ENCODE measurements around the gene ELFN1.
"Not testable (repeated sequence)": the region's sequence is repeated elsewhere in the genome, so short reads cannot be mapped to it uniquely, and the experiment has no call there.

ELFN1 gene

GRCh38 chr7:1716263-1717094 lies 46.4 kb downstream of the ELFN1 start:
- TF ChIP-seq CTCF (IDR thresholded peaks at IDR 0.05; ENCODE audit: low read depth, low read length, missing control alignments): no peak
- DNase-seq (ENCODE audit: low read depth): no peak
- no peak overlapping the region for H3K4me3 ChIP-seq (ENCODE audit: low read depth, low read length)

DNA sequence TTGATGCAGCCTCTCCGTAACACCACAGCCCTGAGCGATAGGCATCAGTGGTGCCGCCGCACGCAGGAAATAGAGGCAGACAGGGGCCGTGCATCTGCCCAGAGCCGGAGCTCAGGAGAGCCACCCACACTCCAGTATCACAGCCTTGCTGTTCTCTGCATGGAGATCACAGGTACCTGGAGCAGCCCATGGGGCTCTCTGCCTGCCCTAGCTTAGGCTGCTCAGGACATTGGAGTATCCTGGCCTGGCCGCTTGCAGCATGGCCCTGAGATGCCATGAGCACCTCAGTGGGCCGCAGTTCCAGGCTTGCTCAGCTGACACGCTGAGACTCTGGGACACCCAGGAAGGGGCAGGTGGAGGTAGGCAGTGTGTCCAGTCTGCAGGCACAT lies 47.0 kb downstream of the ELFN1 start:
- no peak overlapping the region for H3K4me3 ChIP-seq (ENCODE audit: low read depth, low read length)
- DNase-seq (ENCODE audit: low read depth): no peak
- TF ChIP-seq CTCF (IDR thresholded peaks at IDR 0.05; ENCODE audit: low read depth, low read length, missing control alignments): no peak

DNA sequence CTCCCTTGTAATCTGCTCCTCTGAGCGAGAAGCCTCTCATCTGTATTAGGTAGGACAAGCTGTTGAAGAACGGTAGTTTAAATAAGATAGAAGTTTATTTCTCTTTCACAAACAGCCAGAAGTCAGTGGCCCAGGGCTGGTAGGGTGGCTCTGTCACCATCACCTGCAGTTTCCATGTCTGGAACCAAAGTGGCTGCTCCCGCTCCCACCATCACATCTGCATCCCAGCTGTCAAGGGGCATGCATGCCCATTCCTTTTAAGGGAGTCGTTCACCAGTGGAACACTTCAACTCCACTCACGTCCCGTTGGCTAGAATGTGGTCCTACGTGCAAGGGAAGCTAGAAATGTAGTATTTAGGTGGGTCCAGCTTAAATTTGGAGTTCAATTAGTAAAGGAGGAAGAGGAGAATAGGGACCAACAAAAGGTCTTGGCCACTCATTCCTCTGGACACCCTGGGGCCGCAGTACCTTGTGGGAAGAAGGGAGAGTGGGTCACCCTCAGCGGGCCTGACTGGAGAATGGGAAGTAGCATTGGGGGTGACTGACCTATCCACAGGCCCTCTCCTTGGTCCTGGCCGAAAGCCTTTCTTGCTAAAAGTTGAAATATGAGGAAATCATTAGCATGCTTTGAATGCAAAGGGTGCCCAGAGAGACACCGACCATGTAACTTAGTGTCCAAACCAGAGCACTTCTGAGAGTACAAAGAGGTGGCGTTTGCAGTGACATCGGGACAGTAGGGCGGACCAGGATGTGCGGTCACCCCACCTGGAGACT lies 48.0 kb downstream of the ELFN1 start:
- H3K4me3 ChIP-seq (ENCODE audit: low read depth, low read length): no peak overlapping the region
- TF ChIP-seq CTCF (IDR thresholded peaks at IDR 0.05; ENCODE audit: low read depth, low read length, missing control alignments): no peak
- no peak for DNase-seq (ENCODE audit: low read depth)

DNA sequence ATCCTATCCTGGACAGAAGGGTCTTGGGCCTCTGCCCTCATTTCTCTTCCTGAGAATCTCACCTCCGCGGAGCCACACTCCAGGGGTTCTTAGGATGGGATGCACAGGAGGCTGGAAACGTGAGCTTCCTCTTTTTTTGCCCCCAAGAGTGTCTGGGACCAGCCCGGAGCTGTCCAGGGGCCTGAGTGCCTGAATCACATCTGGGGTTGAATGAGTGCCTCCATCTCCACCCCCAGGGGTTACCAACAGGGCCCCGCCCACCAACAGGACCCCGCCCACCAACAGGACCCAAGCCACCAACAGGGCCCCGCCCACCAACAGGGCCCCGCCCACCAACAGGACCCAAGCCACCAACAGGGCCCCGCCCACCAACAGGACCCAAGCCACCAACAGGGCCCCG lies 48.8 kb downstream of the ELFN1 start:
- DNase-seq (ENCODE audit: low read depth): not testable (repeated sequence)

DNA sequence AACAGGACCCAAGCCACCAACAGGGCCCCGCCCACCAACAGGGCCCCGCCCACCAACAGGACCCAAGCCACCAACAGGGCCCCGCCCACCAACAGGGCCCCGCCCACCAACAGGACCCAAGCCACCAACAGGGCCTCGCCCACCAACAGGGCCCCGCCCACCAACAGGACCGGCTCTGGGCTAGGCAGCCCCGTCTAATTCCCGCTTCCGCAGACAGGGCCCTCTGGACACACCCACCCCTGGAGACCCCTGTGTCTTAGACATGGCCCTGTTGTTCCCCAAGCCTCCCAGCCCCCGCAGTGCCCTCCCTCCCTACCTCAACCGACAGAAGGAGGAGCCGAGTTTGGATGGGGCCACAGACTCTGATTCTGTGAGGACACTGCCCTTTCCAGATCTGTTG lies 49.2 kb downstream of the ELFN1 start:
- not testable (repeated sequence) for DNase-seq (ENCODE audit: low read depth)

More for the DNA sequence above, 48.8 kb downstream of the ELFN1 start:
- H3K4me3 ChIP-seq (ENCODE audit: low read depth, low read length): not testable (repeated sequence)

DNA sequence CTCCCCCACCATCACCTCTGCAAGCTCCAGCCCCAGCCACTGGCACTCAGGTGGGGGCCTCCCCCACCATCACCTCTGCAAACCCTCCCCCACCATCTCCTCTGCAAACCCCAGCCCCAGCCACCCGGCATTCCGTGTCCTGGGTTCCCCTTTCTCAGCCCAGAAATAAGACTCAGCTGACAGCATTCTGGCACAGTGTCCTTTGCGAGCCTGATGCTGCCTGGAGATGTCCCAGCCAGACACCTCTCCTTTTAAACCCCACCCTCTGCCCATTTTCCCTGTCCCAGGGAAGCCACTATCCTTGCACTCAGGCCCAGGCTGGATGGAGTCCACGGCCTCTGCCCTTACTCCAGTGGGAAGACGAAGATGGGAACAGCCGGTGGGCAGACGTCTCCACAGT lies 49.8 kb downstream of the ELFN1 start:
- H3K4me3 ChIP-seq (ENCODE audit: low read depth, low read length): no peak overlapping the region
- no peak for DNase-seq (ENCODE audit: low read depth)
- TF ChIP-seq CTCF (IDR thresholded peaks at IDR 0.05; ENCODE audit: low read depth, low read length, missing control alignments): no peak

More for the DNA sequence above, 49.2 kb downstream of the ELFN1 start:
- H3K4me3 ChIP-seq (ENCODE audit: low read depth, low read length): not testable (repeated sequence)

- no peak overlapping the region for H3K4me3 ChIP-seq (ENCODE audit: low read depth, low read length)
- DNase-seq (ENCODE audit: low read depth): no peak
- no peak for TF ChIP-seq CTCF (IDR thresholded peaks at IDR 0.05; ENCODE audit: low read depth, low read length, missing control alignments)
Observed at GRCh38 chr7:1720326-1720725, 50.2 kb downstream of the ELFN1 start.
